HG03064 (cell line): ENCODE measurements around the gene TDP2.
"Not testable (repeated sequence)": the region's sequence is repeated elsewhere in the genome, so short reads cannot be mapped to it uniquely, and the experiment has no call there.

ENCODE experiments used
- ATAC-seq: cut with Tn5 transposase; IDR thresholded peaks from one replicate; pipeline ENCODE4 v1.9.1; 2021; ENCODE audit warnings: low read depth; ENCODE audit not compliant: unreplicated experiment

Gene TDP2

GRCh38 chr6:24655215-24655614, 11.5 kb downstream of the TDP2 start:
- ATAC-seq: no peak

- no peak for ATAC-seq
Measured at GRCh38 chr6:24650365-24650764, 16.3 kb downstream of the TDP2 start.

GRCh38 chr6:24649691-24650090, 17.0 kb downstream of the TDP2 start:
- no peak for ATAC-seq

- no peak for ATAC-seq
Measured at GRCh38 chr6:24648276-24648675, 18.4 kb downstream of the TDP2 start.

- no peak for ATAC-seq
Measured at GRCh38 chr6:24646771-24647170, 19.9 kb downstream of the TDP2 start.

- no peak for ATAC-seq
Measured at GRCh38 chr6:24644377-24644776, 22.3 kb downstream of the TDP2 start.

- ATAC-seq: no peak
Measured at GRCh38 chr6:24643920-24644319, 22.8 kb downstream of the TDP2 start.

GRCh38 chr6:24642061-24642460, 24.6 kb downstream of the TDP2 start:
- ATAC-seq: no peak

GRCh38 chr6:24640631-24641030, 26.1 kb downstream of the TDP2 start:
- ATAC-seq: not testable (repeated sequence)

- ATAC-seq: no peak
Measured at GRCh38 chr6:24640166-24640565, 26.5 kb downstream of the TDP2 start.

GRCh38 chr6:24636681-24637080, 30.0 kb downstream of the TDP2 start:
- ATAC-seq: no peak

- no peak for ATAC-seq
Measured at GRCh38 chr6:24632573-24632972, 34.1 kb downstream of the TDP2 start.

- ATAC-seq: no peak
Measured at GRCh38 chr6:24631671-24632070, 35.0 kb downstream of the TDP2 start.

GRCh38 chr6:24630856-24631505, 35.7 kb downstream of the TDP2 start:
- no peak for ATAC-seq

GRCh38 chr6:24621626-24622289, 44.9 kb downstream of the TDP2 start:
- no peak for ATAC-seq

- no peak for ATAC-seq
Measured at GRCh38 chr6:24620637-24621036, 46.1 kb downstream of the TDP2 start.

GRCh38 chr6:24619661-24620060, 47.0 kb downstream of the TDP2 start:
- ATAC-seq: no peak

- no peak for ATAC-seq
Measured at GRCh38 chr6:24614648-24615047, 52.1 kb downstream of the TDP2 start.

- ATAC-seq: no peak
Measured at GRCh38 chr6:24614043-24614420, 52.7 kb downstream of the TDP2 start.

- no peak for ATAC-seq
Measured at GRCh38 chr6:24613361-24614042, 53.2 kb downstream of the TDP2 start.

GRCh38 chr6:24610672-24611071, 56.0 kb downstream of the TDP2 start:
- ATAC-seq: no peak
